ENCODE data around the gene HTATIP2. TPM values are rescaled to one million over a fixed set of nuclear protein-coding genes. Genes with fewer than 3 reads are reported as not detected.
"Not testable (repeated sequence)": the region's sequence is repeated elsewhere in the genome, so short reads cannot be mapped to it uniquely, and the experiment has no call there.

The HTATIP2 gene
- total RNA-seq, 6 experiments from 2014 or later: 63.0 to 152 (median 83.3) TPM

GRCh38 chr11:20360650-20361049 is 2.9 kb upstream of the HTATIP2 start:
- Histone ChIP-seq H3K4me1 (peaks cover 0 to 32% (median 4%) of the 10 kb centered on the region in 4 donors), H3K36me3 (no peaks in the 10 kb centered on the region), H3K4me3 (peak overlapping the region in 2 of 3 donors; percentile 22), H3K9me3 (no peaks in the 10 kb centered on the region), H3K27me3 (no peaks in the 10 kb centered on the region), H3K27ac (peak overlapping the region; percentile 34 to 74 (median 49))
- peak; percentile 49 to 72 (median 69) for ATAC-seq
- WGBS (ENCODE audit: insufficient coverage, low coverage, low lambda C conversion rate, missing lambda C conversion rate): 32% methylated on average over 7 of the region's 7 CpGs
- intact Hi-C loops (cut with DNase I): no loop called here
- TF ChIP-seq CTCF (IDR thresholded peaks at IDR 0.05) (no peak), POLR2A (IDR thresholded peaks at IDR 0.05) (no peak)
- DNase-seq: peak in 1 of 3 donors; percentile 60

- H3K9me3 ChIP-seq: no peaks in the 10 kb centered on the region
- H3K4me1 ChIP-seq: peaks cover 0 to 23% (median 4%) of the 10 kb centered on the region in 4 donors
- TF ChIP-seq CTCF (IDR thresholded peaks at IDR 0.05): no peak
- TF ChIP-seq POLR2A (IDR thresholded peaks at IDR 0.05): no peak
- ATAC-seq (no peak), DNase-seq (no peak)
- peaks cover 0 to 6% (median 0%) of the 10 kb centered on the region in 4 donors for H3K36me3 ChIP-seq
- H3K27me3 ChIP-seq: no peaks in the 10 kb centered on the region
- WGBS (ENCODE audit: insufficient coverage, low coverage, low lambda C conversion rate, missing lambda C conversion rate): 0% methylated on average over 1 of the region's 1 CpG
- H3K4me3 ChIP-seq: no peak overlapping the region
- no peak overlapping the region for H3K27ac ChIP-seq
- intact Hi-C loops (cut with DNase I): no loop called here
Measured at GRCh38 chr11:20362481-20362880, 1.0 kb upstream of the HTATIP2 start.

GRCh38 chr11:20363149-20363499 is 390 bp upstream of the HTATIP2 start:
- Histone ChIP-seq H3K36me3 (peaks cover 0 to 10% (median 0%) of the 10 kb centered on the region in 4 donors), H3K9me3 (no peaks in the 10 kb centered on the region), H3K4me3 (peak overlapping the region; percentile 74 to 100 (median 79)), H3K4me1 (peaks cover 0 to 22% (median 4%) of the 10 kb centered on the region in 4 donors), H3K27me3 (no peaks in the 10 kb centered on the region), H3K27ac (peak overlapping the region; percentile 82 to 97 (median 86))
- intact Hi-C loops (cut with DNase I): no loop called here
- DNase-seq (no peak), ATAC-seq (peak in 1 of 4 donors; percentile 5)
- WGBS (ENCODE audit: insufficient coverage, low coverage, low lambda C conversion rate, missing lambda C conversion rate): 72% methylated on average over 2 of the region's 2 CpGs
- TF ChIP-seq CTCF (IDR thresholded peaks at IDR 0.05): no peak
- TF ChIP-seq POLR2A (IDR thresholded peaks at IDR 0.05): no peak

- no peaks in the 10 kb centered on the region for H3K9me3 ChIP-seq
- intact Hi-C loops (cut with DNase I): no loop called here
- H3K4me3 ChIP-seq: peak overlapping the region; percentile 74 to 100 (median 79)
- H3K27ac ChIP-seq: peak overlapping the region; percentile 82 to 97 (median 86)
- H3K27me3 ChIP-seq: no peaks in the 10 kb centered on the region
- TF ChIP-seq POLR2A (IDR thresholded peaks at IDR 0.05) (no peak), CTCF (IDR thresholded peaks at IDR 0.05) (no peak)
- H3K36me3 ChIP-seq: peaks cover 0 to 16% (median under 1%) of the 10 kb centered on the region in 4 donors
- WGBS (ENCODE audit: insufficient coverage, low coverage, low lambda C conversion rate, missing lambda C conversion rate): no CpG with 5 or more reads among the region's 6 CpGs
- DNase-seq (no peak), ATAC-seq (peak; percentile 3 to 44 (median 26))
- peaks cover 0 to 22% (median 4%) of the 10 kb centered on the region in 4 donors for H3K4me1 ChIP-seq
Measured at GRCh38 chr11:20364341-20364792, 853 bp downstream of the HTATIP2 start.

GRCh38 chr11:20365465-20365864 is 2.0 kb downstream of the HTATIP2 start:
- H3K4me3 ChIP-seq: not testable (repeated sequence)
- WGBS (ENCODE audit: insufficient coverage, low coverage, low lambda C conversion rate, missing lambda C conversion rate): 91% methylated on average over 6 of the region's 6 CpGs

More at GRCh38 chr11:20365465-20365864, 2.0 kb downstream of the HTATIP2 start:
- H3K9me3 ChIP-seq; ATAC-seq; H3K27me3 ChIP-seq; intact Hi-C loops (cut with DNase I); H3K27ac ChIP-seq; DNase-seq: not testable (repeated sequence)
- Histone ChIP-seq H3K4me1 (peaks cover 0 to 22% (median 4%) of the 10 kb centered on the region in 4 donors), H3K36me3 (peaks cover 0 to 23% (median 2%) of the 10 kb centered on the region in 4 donors)

Data from right lobe of liver (tissue), 6 donors.